ENCODE data around the gene WDR86. TPM values are rescaled to one million over a fixed set of nuclear protein-coding genes. Genes with fewer than 3 reads are reported as not detected.
A peak's percentile ranks its signal among the peaks of the same experiment; 100 is the strongest.

Gene WDR86
- total RNA-seq, 1 experiment from 2014 or later, result 8.1 TPM

DNA sequence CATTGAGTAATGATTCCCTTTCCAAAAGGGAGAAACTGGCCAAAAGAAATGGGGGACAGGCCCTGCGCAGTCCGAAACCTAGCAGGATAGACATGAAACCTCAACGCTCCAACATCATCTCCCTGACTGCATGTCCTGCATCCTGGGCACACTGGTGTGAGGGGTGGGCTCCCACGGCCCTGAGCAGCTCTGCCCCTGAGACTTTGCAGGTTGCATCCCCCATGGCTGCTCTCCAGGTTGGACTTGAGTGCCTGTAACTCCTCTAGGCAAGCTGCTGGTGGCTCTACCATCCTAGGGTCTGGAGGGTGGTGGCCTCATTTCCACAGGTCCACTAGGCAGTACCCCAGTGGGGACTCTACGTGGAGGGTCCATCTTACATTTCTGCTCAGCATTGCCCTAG lies 46.4 kb upstream of the WDR86 start:
- no peak overlapping the region for H3K4me3 Mint-ChIP-seq
- H3K56ac ChIP-seq (ENCODE audit: insufficient read length, low read depth, low read length), result no peak overlapping the region
- H3K4ac ChIP-seq (ENCODE audit: low read depth, low read length), result no peak overlapping the region
- H2AFZ ChIP-seq (ENCODE audit: low read length), result no peak overlapping the region
- no peaks in the 10 kb centered on the region for H3K23me2 ChIP-seq (ENCODE audit: insufficient read length, low read depth, low read length, poor library complexity, severe bottlenecking)
- H3K27ac ChIP-seq (ENCODE audit: insufficient read length, low read depth, low read length), result no peak overlapping the region
- H3K9me3 Mint-ChIP-seq, result peaks cover 14% of the 10 kb centered on the region in 2 experiments
- DNase-seq, result peak; percentile 28
- no peak overlapping the region for H2BK15ac ChIP-seq (ENCODE audit: low read depth, low read length)
- no peak overlapping the region for H4K91ac ChIP-seq (ENCODE audit: insufficient read length, low read depth, low read length)
- H3K27ac Mint-ChIP-seq, result peak overlapping the region in 2 of 3 experiments; percentile 7 to 82; a peak in 4 of 7 replicates
- no peak overlapping the region for H4K5ac ChIP-seq (ENCODE audit: insufficient read length, low read depth, low read length)
- H4K20me1 ChIP-seq (ENCODE audit: control insufficient read depth, insufficient read depth, insufficient read length), result no peaks in the 10 kb centered on the region
- H3K23ac ChIP-seq (ENCODE audit: insufficient read length, low read depth, low read length), result no peak overlapping the region
- H3T11ph ChIP-seq (ENCODE audit: low read length), result no peak overlapping the region
- peaks cover 72 to 73% of the 10 kb centered on the region in 2 experiments for H3K4me1 Mint-ChIP-seq
- no CpG with 5 or more reads among the region's 5 CpGs for WGBS (ENCODE audit: extremely low coverage, insufficient read length, low lambda C conversion rate)
- H2BK20ac ChIP-seq (ENCODE audit: low read depth, low read length, poor library complexity, severe bottlenecking), result no peak overlapping the region
- H3K27me3 ChIP-seq (ENCODE audit: insufficient read depth, low read length), result no peaks in the 10 kb centered on the region
- H2BK120ac ChIP-seq (ENCODE audit: low read depth, low read length, poor library complexity, severe bottlenecking), result no peak overlapping the region
- H3K79me1 ChIP-seq (ENCODE audit: insufficient read depth, low read depth, low read length, poor library complexity, severe bottlenecking), result no peaks in the 10 kb centered on the region
- no peak overlapping the region for H2AK5ac ChIP-seq (ENCODE audit: insufficient read length, low read length)
- H3K27me3 Mint-ChIP-seq (ENCODE audit: low read depth), result peaks cover 13% of the 10 kb centered on the region; the same call in 1 of the 2 replicates
- H3K9me3 ChIP-seq (ENCODE audit: control insufficient read depth, low read depth, low read length), result no peaks in the 10 kb centered on the region
- H3K4me2 ChIP-seq (ENCODE audit: insufficient read depth, insufficient read length, low read length), result no peak overlapping the region
- no peak overlapping the region for H3K18ac ChIP-seq (ENCODE audit: insufficient read length, low read depth, low read length)
- H3K14ac ChIP-seq (ENCODE audit: insufficient read depth, low read length), result no peak overlapping the region; the same call in 1 of the 2 replicates
- peaks cover 8% of the 10 kb centered on the region; the same call in 1 of the 2 replicates for H3K4me1 ChIP-seq (ENCODE audit: insufficient read depth, low read length)
- no peaks in the 10 kb centered on the region for H3K79me2 ChIP-seq (ENCODE audit: insufficient read depth, low read length)
- peaks cover 6 to 16% (median 10%) of the 10 kb centered on the region in 3 experiments for H3K36me3 Mint-ChIP-seq (ENCODE audit: insufficient read depth in 1 of 3, low read depth in 3 of 3)
- H2BK12ac ChIP-seq (ENCODE audit: insufficient read length, low read depth, low read length), result no peak overlapping the region
- H4K8ac ChIP-seq (replicated peaks; ENCODE audit: insufficient read length, low read depth, low read length), result no peak overlapping the region
- H2BK5ac ChIP-seq (ENCODE audit: insufficient read length, low read length), result no peak overlapping the region
- TF ChIP-seq, protein P1, sequence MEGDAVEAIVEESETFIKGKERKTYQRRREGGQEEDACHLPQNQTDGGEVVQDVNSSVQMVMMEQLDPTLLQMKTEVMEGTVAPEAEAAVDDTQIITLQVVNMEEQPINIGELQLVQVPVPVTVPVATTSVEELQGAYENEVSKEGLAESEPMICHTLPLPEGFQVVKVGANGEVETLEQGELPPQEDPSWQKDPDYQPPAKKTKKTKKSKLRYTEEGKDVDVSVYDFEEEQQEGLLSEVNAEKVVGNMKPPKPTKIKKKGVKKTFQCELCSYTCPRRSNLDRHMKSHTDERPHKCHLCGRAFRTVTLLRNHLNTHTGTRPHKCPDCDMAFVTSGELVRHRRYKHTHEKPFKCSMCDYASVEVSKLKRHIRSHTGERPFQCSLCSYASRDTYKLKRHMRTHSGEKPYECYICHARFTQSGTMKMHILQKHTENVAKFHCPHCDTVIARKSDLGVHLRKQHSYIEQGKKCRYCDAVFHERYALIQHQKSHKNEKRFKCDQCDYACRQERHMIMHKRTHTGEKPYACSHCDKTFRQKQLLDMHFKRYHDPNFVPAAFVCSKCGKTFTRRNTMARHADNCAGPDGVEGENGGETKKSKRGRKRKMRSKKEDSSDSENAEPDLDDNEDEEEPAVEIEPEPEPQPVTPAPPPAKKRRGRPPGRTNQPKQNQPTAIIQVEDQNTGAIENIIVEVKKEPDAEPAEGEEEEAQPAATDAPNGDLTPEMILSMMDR (conservative IDR thresholded peaks at IDR 0.05), result no peak
- no peak overlapping the region for H3K9ac ChIP-seq (ENCODE audit: extremely low read depth, insufficient read length, low read length)
